IPS-NIHi7 (cell line): ENCODE measurements around the gene ICA1L.

Experiments used
- DNase-seq: peaks from one replicate; pipeline ENCODE4 v3.0.0; 2012; ENCODE audit warnings: mixed read lengths; ENCODE audit errors: extremely low spot score

The ICA1L gene

DNA sequence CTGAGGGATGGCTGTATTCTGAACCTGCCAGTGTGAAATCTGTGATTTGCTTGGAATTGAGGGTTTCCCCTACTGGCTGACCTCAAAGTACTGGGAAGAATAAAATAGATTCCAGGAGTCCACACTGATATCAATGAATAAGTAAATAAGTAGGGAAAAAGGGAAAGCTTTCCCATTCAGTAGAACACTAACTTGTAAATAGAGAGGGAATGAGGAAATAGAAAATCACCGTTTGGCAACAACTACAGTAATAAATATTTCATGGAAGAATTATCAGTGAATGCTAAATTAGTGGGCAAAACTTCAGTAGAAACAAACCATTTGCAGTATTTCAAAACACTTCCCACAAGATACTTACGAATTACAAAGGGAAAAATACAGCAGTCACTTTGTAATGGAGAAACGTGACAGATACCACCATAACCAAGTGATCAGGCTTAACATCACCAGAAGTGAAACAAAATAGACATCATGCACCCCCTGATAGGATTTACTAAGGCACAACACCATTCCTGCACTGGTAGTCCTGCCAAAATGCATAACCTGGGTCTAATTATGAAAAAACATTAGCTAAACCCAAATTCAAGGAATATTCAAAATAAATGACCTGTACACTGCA, 88.5 kb downstream of the ICA1L start:
- no peak for DNase-seq

DNA sequence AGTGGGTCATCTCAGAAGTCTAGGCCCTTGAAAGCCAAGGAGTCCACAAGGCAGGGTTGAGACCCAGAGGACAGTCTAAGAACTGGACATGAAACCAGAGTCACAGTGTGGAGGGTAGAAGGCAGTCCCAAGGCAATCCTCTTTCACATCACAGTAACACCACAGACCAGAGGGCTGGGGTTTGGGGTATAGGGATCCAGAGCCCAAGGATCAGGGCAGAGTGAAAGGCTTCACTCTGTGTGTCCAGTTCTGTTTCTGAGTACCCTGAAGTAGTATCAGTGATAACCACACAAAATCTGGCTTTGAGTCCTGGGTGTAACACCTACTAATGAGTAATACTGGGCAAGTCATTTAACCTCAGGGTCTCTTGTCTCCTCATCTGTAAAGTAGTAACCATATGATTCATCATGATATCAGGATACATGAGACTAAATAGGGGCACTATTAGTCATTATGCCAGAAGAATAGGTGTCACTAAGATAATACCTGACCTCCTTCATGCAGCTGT, 91.0 kb downstream of the ICA1L start:
- no peak for DNase-seq

DNA sequence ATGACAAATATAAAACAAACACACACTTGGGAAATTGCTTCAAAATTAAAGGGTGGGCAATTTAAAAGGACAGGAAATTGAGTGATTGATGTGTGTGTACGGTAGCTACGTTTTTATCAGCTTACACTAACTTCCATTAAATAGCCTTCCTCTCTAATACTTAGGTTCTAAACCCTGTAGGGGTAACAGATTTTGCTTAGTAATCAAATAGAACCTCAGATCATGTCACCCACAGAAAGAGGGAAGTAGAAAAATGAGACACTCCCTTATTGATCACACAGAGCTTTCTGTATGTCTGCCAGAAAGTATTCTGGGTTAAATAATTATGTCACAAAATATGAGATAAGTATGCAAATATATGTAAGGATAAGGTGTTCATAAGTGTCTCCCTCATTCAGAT, 93.3 kb downstream of the ICA1L start:
- DNase-seq: no peak

DNA sequence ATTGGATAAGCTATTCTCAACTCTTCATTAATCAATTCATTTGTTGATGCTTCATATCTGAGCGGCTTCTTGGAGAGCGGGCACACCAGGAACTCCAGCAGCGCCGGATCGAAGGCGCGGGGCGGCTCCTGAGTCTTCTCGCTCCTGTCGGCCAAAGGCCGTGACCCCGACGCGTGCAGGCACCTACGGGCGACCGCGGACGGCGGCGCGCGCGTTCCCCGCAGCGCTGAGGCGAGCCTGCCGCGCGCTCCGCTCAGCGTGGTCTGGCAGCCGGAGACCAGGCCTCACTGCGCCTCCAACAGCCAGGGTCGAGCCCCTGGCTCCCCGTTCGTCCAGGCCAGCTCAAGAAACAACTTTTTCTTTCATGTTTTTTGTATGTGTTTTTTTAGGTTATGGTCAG, 97.5 kb downstream of the ICA1L start:
- no peak for DNase-seq

DNA sequence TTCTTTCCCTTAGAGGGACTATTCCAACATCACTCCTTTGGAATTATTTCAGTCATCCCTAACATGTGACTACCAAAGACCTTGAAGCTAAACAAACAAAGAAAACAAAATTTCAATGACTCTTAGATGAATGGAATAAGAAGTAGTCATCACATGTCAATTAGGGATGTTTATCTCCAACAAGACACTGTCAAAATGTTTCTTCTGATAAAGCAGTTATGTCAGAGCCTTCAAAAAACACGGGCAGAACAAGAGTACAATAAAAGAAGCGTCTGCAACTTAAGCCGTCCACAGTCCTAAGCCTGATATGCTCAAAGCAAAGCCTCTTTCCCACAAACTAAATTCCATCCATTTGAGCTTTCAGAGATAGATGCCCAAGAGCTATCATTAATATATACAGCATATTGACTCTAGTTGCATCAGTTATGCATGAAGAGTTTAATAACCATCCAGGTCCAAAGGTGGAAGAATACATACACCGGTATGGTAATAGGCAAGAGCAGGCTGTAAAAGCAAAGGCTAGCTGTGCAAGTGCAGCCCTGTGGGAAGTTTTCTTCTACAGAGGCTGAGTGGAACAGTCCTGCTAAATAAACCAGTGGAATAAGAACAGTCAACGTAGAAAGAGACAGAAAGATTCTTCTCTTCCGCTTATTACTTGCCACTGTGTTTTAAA, 98.1 kb downstream of the ICA1L start:
- DNase-seq: no peak

DNA sequence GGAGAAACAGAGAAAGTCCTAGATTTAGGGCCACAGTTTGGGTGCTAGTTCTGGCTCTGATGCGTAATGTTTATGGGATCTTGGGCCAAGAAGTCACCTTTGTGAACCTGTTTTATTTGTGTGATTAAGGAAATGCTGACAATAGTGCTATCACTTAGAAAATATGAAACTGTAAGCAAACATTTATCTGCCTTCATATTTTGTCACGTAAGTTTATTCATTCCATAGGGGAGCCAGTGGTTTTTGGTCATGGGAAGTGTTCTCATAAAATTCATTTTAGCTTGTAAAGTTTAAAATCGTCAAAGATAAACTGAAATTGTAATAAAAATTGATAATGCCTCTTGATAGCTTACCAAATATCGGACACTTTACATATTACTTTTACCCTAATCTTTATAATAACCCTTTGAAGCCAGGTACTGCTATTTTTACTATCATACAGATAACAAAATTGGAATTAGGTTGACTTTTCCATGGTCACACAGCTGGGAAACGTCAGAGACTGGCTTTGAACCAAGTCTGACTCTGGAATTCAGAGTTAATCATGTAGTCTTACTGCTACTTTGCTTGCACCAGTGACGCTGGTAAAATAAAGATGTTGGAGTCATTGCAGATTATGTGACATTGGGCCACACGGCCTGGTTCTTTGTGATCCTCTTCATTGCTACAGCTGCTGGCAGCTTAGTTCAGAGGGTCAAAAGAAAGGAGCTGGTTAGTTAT, 99.7 kb downstream of the ICA1L start:
- DNase-seq: no peak

DNA sequence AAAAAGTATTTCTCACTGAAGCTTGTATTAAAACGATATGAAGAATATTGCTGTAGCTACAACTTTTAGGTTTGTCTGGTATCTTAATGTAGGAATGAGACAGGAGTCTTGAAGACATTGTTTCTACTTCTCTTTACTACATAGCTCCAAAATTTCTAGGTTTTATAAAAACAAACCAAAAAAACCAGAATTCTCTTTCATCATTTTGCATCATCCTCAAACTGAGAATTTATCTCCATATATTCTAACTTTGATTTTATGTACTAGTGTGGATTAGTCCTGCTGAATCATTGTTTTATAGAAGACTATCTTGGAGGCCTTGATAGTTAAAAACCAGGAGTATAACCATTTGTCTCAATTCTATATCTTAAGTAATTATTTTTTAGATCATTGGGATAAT, 100.2 kb downstream of the ICA1L start:
- no peak for DNase-seq

DNA sequence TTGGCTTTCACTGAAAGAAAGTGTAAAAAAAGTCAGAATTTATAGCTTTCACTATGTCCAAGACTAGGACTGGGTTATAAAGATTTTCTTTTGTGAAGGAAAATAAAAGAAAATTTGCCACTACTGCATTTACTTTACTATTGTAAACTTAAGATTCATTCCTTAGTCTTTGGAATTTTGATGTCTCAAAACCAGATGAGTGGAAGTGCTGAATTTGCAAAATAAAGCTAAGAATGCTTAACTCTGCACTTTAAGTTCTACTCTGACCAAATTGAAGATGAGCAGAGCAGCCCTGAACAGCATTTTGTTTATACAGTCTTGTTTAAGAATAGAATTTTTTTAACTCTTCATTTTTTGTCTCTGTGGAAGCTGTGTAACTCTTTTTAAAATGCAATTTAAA, 102.4 kb downstream of the ICA1L start:
- no peak for DNase-seq

DNA sequence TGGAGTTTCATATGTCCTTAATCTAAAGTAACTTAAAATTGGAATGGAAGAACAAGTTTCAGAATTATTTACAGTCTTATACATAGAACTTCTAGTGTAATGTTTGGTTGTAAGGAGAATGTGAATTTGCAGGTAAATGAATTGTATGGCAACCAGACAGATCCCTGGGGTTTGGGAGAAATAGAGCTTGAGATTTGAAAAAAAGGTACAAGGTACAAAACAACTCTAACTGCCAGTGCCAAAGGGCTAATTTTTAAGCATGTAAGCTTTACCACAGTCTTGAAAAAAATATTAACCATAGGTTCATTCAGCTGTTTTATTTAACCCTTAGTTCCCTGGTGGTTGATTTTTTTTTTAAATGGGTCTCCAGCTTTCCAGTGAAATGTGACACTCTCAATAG, 103.3 kb downstream of the ICA1L start:
- no peak for DNase-seq

DNA sequence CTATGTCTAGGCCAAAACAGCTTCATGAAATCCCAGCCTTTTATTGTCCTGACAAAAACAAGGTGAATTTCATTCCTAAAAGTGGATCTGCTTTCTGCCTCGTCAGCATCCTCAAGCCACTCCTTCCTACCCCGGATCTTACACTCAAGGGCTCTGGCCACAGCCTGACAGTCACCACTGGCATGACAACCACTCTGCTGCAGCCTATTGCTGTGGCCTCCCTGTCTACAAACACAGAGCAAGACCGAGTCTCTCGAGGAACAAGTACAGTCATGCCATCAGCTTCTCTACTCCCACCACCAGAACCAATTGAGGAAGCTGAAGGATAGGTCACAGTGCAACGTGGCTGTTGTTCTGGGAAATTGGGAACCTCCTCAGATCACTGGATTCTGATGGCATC, 106.1 kb downstream of the ICA1L start:
- DNase-seq: no peak

DNA sequence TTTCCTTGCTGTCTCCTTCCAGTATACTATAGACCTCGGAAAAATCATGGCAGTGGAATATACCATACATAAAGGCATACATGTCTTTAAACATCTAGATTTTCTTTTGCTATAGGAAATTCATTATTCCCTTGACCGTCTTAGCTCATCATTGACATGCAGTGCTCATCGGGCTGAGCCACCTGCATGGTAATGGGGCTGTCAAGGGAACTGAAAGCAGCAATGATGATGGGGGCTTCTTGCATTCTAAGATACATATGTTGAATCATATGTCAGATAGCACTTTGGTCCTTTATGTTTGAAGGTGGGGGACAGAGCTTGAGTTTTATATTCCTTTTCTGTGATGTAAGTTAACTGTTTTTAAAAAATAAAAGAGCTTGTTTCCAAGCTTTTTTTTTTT, 106.6 kb downstream of the ICA1L start:
- no peak for DNase-seq

DNA sequence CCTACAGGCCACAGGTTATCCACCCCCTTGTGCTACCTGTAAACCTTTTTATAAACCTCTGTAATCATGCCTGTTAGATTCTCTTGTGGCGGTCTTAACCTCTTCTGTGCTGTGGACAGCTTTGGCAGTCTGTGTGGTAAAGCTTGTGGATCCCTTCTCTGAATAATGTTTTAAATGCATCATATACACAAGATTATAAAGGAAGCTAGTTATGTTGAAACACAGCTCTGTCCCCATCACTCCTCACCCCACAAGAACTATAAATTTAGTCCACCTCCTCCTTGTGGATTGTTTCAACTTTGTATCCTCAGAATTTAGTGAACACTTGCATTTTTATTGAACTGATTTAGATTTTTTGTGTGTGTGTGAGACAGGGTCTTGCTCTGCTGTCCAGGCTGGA, 107.7 kb downstream of the ICA1L start:
- no peak for DNase-seq

DNA sequence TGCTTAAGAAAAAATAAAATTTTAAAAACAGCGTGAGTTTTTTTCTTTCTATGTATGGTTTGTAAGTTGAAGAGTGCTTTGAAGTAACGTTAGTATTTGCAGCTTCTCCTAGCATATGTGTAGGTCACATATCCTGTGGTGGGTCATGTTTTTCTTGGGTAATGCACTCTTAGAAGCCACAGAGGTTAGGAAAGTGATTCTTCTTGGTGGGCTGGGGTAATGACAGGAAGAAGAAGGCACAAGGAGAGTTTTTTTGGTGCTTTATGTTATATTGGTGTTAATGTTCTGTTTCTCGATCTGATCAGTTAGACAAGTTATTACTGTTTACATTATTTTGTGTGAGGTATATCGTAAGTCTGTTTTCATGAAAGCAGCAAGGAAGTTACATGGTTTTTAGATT, 109.0 kb downstream of the ICA1L start:
- no peak for DNase-seq

DNA sequence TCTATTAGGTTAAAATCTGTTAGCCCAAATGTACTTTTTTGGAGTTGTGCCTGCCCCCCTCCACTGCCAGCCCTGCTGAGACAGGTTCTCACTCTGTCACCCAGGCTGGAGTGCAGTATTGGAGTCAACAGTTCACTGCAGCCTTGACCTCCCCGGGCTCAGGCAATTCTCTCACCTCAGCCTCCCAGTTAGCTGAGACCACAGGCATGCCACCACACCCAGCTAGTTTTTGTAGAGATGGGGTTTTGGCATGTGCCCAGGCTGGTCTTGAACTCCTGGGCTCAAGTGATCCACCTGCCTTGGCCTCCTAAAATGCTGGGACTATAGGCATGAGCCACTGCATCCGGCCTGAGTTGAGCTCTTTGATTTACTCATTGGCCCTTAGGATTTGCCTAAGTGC, 110.7 kb downstream of the ICA1L start:
- DNase-seq: no peak

DNA sequence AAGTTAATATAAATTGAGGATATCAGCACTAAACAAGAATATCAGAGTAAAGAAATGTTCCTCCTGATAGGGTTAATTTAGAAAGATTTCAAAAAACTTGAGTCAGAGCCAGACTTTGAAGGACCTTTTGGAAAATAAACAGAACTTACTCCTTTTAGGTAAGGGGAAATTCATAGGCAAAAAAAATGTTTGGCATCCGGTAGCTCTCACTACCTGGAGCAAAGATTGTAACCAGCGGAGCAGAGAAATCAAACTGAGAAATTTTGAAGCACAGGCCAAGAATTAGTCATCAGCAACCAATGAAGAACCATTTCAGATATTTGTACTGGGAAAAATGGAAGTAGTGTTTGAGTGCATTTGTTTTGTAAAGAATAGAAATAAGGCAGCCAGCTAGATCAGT, 113.0 kb downstream of the ICA1L start:
- DNase-seq: no peak

DNA sequence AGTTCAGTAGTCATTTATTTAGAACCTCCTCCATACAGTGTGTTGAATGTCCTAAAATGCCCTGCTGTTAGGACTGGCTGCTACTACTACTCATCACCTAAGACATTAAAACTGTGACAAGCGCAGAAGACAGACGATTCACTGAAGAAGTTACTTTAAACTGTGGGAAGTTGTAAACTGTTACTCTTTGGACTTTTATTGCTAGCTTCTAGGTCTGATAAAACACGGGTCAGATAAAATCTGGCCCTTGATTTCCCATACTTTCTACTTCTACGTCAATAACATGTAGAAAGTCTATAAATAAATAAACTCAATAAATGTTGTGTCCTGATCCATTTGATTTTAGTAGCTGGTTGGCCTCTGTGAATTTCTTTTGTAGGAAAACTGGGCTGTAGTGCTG, 113.4 kb downstream of the ICA1L start:
- no peak for DNase-seq

DNA sequence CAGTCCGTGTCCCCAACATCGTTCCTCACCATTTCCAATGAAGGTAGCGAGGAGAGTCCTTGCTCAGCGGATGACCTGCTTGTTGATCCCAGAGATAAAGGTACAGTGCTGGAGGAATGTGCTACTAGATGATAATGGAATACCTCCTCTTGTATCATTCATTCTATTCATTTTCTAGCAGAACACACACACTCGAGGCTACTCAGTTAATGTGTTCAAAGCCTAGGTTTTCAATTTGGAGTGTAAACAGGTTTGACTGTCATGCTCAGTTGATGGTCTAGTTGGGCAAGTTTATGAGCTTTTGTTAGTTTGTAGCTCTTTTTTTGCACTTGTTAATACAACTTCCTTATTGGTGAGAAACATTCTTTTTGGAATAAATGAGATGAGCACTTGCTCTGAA, 114.2 kb downstream of the ICA1L start:
- DNase-seq: no peak

DNA sequence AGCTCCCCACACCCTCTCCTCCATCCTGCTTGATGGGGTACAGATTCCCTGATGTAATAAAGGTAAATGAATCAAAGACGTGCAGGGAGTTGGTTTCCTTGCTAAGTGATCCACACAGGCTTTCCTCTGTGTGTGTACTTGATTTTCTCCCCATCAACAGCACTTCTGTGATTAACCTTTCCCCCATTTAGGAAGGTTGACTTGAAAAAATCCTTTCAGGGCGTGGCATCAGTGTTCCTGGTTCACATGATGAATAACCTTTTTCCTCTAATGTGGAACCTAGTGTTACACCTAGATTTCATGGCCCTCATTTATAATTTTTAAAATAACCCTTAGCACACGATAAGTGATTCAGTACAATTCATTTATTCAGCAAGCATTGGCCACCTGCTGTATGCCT, 115.0 kb downstream of the ICA1L start:
- no peak for DNase-seq

DNA sequence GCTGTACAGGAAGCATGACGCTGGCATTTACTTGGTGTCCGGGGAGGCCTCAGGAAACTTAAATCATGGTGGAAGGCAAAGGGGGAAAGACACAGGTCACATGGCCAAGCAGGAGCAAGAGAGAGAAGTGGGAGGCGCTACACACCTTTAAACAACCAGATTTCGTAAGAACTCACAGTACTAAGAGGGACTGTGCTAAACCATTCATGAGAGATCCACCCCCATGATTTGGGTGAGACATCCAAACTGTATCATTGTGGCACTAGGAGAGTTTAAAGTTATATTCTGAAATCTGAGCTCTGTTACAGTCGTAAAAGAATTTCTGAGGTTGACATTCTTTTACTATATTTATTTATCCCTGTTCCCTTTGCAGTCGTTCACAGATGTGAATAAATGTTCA, 116.6 kb downstream of the ICA1L start:
- no peak for DNase-seq

DNA sequence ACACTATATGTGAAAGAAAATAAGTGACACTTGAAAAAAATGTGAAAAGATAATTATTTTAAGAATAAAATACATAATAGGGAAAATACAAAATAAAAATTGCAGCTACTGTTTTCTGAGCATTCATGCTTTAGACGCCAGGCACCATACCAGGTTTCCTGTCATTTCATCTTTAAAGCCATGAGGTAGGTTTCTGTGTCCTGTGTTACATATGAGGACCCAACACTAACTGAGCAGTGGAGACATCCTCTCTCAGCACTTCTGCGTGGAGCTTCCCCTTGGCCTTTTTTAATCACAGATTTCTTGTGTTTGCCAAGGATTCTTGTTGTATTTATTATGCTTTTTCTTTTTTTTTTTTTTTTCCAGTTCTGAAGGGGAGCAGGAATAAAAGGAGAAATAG, 119.5 kb downstream of the ICA1L start:
- no peak for DNase-seq

DNA sequence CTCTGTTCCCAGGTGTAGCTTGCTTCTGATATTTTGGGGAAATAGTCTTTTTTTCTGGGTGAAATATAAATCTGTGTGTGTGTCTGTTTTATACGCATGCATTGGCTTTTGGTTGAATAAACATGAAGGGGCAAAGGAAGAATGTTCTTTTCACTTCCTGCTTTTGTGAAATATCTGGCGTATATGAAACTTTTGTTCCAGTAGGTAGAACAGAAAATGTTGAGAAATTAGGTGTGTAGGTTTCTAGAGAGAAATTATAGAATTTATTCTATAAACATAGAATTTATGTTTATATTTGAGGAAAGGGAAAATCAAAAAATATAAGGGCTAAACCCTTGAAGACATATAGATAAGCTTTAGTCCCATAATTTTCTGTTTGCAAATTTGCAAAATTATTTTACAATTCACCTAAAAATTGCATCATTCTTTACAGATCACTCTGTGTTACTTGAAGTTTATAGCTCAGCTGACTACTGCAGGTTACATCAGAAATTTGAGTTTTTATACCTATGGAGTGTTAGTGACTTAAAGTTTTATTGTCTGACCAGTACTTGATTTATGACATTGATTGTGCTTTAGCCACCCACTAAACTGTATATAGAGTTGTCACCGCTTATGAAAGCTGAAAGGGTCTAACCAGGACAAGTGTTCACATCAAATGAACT, 120.7 kb downstream of the ICA1L start:
- DNase-seq: no peak

DNA sequence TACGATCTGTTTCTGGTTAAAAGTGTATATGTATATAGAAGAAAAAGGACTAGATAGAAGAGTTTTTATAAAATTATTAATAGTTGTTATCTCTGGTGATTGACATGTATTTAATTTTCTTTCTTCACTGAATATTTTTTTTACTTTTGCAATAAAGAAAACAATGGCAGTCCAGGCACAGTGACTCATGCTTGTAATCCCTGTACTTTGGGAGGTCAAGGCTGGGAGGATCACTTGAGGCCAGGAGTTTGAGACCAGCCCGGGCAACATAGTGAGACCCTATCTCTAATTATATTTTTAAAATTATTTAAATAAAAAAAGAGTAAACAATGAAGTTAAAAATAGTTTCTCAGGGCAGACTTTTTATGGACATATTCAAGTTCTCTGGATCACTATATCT, 122.1 kb downstream of the ICA1L start:
- no peak for DNase-seq

DNA sequence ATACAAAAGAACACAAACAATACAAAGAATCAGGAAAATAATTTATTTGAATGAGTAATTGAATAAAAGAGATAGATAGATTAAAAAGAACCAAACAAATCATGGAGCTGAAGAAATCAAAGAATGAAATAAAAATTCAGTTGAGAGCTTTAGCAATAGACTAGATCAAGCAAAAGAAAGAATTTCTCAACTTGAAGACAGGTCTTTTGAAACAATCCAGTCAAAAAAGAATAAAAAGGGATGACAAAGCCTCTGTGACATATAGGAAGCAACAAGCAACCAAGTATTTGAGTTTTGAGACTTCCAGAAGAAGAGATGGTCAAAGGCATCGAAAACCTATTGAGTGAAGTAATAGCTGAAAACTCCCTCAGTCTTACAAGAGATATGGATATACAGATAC, 128.0 kb downstream of the ICA1L start:
- DNase-seq: no peak
